K562 (cell line): ENCODE results near the gene CDC42BPB. TPM values are rescaled to one million over a fixed set of nuclear protein-coding genes. Genes with fewer than 3 reads are reported as not detected.

ENCODE experiments used
- ATAC-seq: fragments of 200-7000 bp; cut with Tn5 transposase; 3 replicates; pipeline ENCODE4 v1.9.1; 2020; ENCODE audit warnings: moderate library complexity
- BruUV-seq: library from RNA; stranded (reverse); fragments of 400-500 nt; replicated peaks from 2 replicates; lab custom pipeline; 2021; lab: Mats Ljungman, UMichigan
- CTCF ChIA-PET: fragments of 300-600 bp; formaldehyde crosslinking; extraction: SDS; loops from one replicate; lab custom pipeline; 2021; ENCODE audit warnings: low intra/inter-chr PET ratio; lab: Yijun Ruan, JAX
- POLR2A ChIA-PET: fragments of 300-600, 350-650 bp; sonication (Branson Sonifier 250); formaldehyde crosslinking; extraction: SDS; loops from one replicate; lab custom pipeline; 2021; ENCODE audit warnings: antibody characterized with exemption, inconsistent platforms; lab: Yijun Ruan, JAX
- DNase-seq, 4 experiments: peaks; one replicate each; pipeline versions ENCODE4 v3.0.0 to v3.0.0-alpha.2; 2011 to 2018; ENCODE audit warnings: low spot score in 3 of 4, mixed read lengths in 3 of 4; ENCODE audit errors: extremely low read depth in 1 of 4
- FAIRE-seq: peaks from 2 replicates; lab custom pipeline; 2011; peaks lifted over from hg19 to GRCh38; lab: Jason Lieb, UNC
- H2AFZ ChIP-seq: 2 replicates; pipeline ENCODE4 v1.6.0; 2011; ENCODE audit warnings: low read depth, low read length, control low read depth, inconsistent platforms
- H3K27ac ChIP-seq: fragments of 200-600 bp; 3 replicates; pipeline ENCODE4 v1.8.0; 2011; ENCODE audit warnings: low read depth, mild to moderate bottlenecking, control low read depth, inconsistent platforms, low read length, moderate library complexity, mixed read lengths; ENCODE audit errors: extremely low read depth
- H3K27me3 ChIP-seq, 2 experiments: fragments of 300-600 bp in 1 of 2; 2 replicates in 1 of 2; 3 replicates in 1 of 2; pipeline versions ENCODE4 v1.6.0 to v1.8.0; 2011; ENCODE audit warnings: inconsistent platforms in 2 of 2, low read length in 2 of 2, mild to moderate bottlenecking in 1 of 2, mixed read lengths in 1 of 2, moderate library complexity in 1 of 2; ENCODE audit not compliant: control insufficient read depth in 2 of 2, insufficient read depth in 2 of 2
- H3K36me3 ChIP-seq: fragments of 300-600 bp; 3 replicates; pipeline ENCODE4 v1.8.0; 2011; ENCODE audit warnings: mild to moderate bottlenecking, low read length, inconsistent platforms; ENCODE audit not compliant: control insufficient read depth, insufficient read depth
- H3K4me1 ChIP-seq, 2 experiments: fragments of 200-600 bp in 1 of 2; replicated peaks in 1 of 2; 2 replicates in 1 of 2; 3 replicates in 1 of 2; pipeline versions ENCODE4 v1.5.1 to v1.8.0; 2011; ENCODE audit warnings: inconsistent platforms in 2 of 2, low read length in 2 of 2, mild to moderate bottlenecking in 1 of 2, mixed read lengths in 1 of 2, moderate library complexity in 1 of 2; ENCODE audit not compliant: control insufficient read depth in 2 of 2, insufficient read depth in 2 of 2
- H3K4me2 ChIP-seq: 2 replicates; pipeline ENCODE4 v1.6.1; 2011; ENCODE audit warnings: low read length, control low read depth, inconsistent platforms, mixed read lengths; ENCODE audit not compliant: insufficient read depth
- H3K4me3 ChIP-seq: fragments of 200-600 bp; sonication (generic), shearing (Covaris generic); 2 replicates; pipeline ENCODE4 v1.5.1; 2016; ENCODE audit warnings: control low read depth, inconsistent platforms
- H3K79me2 ChIP-seq: fragments of 200-600 bp; 3 replicates; pipeline ENCODE4 v1.8.0; 2011; ENCODE audit warnings: low read length, inconsistent platforms; ENCODE audit not compliant: control insufficient read depth, insufficient read depth
- H3K9ac ChIP-seq, 2 experiments: 2 replicates each; pipeline versions ENCODE4 v1.6.0 to v1.6.1; 2011; ENCODE audit warnings: low read depth in 2 of 2, low read length in 2 of 2, control low read depth in 1 of 2, inconsistent platforms in 1 of 2, mild to moderate bottlenecking in 1 of 2, mixed read lengths in 1 of 2; ENCODE audit not compliant: insufficient read depth in 1 of 2
- H3K9me1 ChIP-seq: one replicate; pipeline ENCODE4 v1.6.0; 2011; ENCODE audit warnings: inconsistent platforms, mild to moderate bottlenecking, low read length, moderate library complexity; ENCODE audit not compliant: control insufficient read depth, insufficient read depth
- H3K9me3 ChIP-seq: replicated peaks from 2 replicates; pipeline ENCODE4 v1.5.1; 2011; ENCODE audit warnings: low read depth, low read length, inconsistent platforms; ENCODE audit not compliant: control insufficient read depth, insufficient read depth
- H4K20me1 ChIP-seq: replicated peaks from 2 replicates; pipeline ENCODE4 v1.6.1; 2011; ENCODE audit warnings: low read length, inconsistent platforms, mixed read lengths; ENCODE audit not compliant: control insufficient read depth, insufficient read depth
- EGR1 ChIP-seq: fragments of 450-650 bp; conservative IDR thresholded peaks from 2 replicates; pipeline ENCODE4 v1.6.1; 2017; ENCODE audit warnings: mild to moderate bottlenecking
- EP300 ChIP-seq: IDR thresholded peaks from 2 replicates; pipeline ENCODE4 v1.6.1; 2012; ENCODE audit warnings: low read length, improper control_type of control experiment
- FOXK2 ChIP-seq, 2 experiments: fragments of 450-650 bp; IDR thresholded peaks in 1 of 2; conservative IDR thresholded peaks in 1 of 2; 2 replicates each; pipeline ENCODE4 v1.6.1; 2016; ENCODE audit warnings: low read depth in 2 of 2, mild to moderate bottlenecking in 1 of 2
- GATA2 ChIP-seq: sonication (generic); formaldehyde crosslinking; IDR thresholded peaks from 2 replicates; pipeline ENCODE4 v1.4.0; 2020; ENCODE audit warnings: mild to moderate bottlenecking, missing genetic modification reagents
- HLTF ChIP-seq: fragments of 450-650 bp; IDR thresholded peaks from 2 replicates; pipeline ENCODE4 v1.6.1; 2016
- KLF1 ChIP-seq: fragments of 450-650 bp; IDR thresholded peaks from 2 replicates; pipeline ENCODE4 v1.6.1; 2016; ENCODE audit warnings: missing genetic modification characterization, missing compliant biosample characterization
- NBN ChIP-seq: fragments of 450-650 bp; IDR thresholded peaks from 2 replicates; pipeline ENCODE4 v1.6.1; 2016; ENCODE audit warnings: low read depth, mild to moderate bottlenecking
- REST ChIP-seq, 2 experiments: fragments of 450-650 bp; formaldehyde crosslinking in 1 of 2; IDR thresholded peaks; 2 replicates each; pipeline versions ENCODE4 v1.4.0 to v1.6.1; 2014 to 2020; ENCODE audit warnings: mild to moderate bottlenecking in 2 of 2, borderline replicate concordance in 1 of 2, low read depth in 1 of 2
- THAP7 ChIP-seq: fragments of 250-450 bp; sonication (Bioruptor Pico); IDR thresholded peaks from 2 replicates; pipeline ENCODE4 v1.5.0; 2021
- ZNF140 ChIP-seq: fragments of 250-450 bp; sonication (Bioruptor Pico); IDR thresholded peaks from 2 replicates; pipeline ENCODE4 v1.8.0; 2021; ENCODE audit warnings: moderate library complexity, mild to moderate bottlenecking, inconsistent platforms
- WGBS: fragments of 100-300 bp; shearing (Covaris generic); methylation state at CpG from one replicate; pipeline ENCODE4 v1.1.6; 2016; ENCODE audit warnings: low coverage, mixed read lengths; ENCODE audit not compliant: insufficient coverage; ENCODE audit errors: missing lambda C conversion rate; 5-methylcytosine and 5-hydroxymethylcytosine counted together
- in situ Hi-C: fragments of 300-500 bp; cut with MboI; formaldehyde crosslinking; loops from 4 replicates; pipeline ENCODE4 v1.15.0; 2018; ENCODE audit warnings: inconsistent platforms, mixed read lengths
- intact Hi-C: fragments of 100-400 bp; cut with micrococcal nuclease; formaldehyde crosslinking; loops from 2 replicates; pipeline ENCODE4 v1.14.2; 2022
- polyA plus RNA-seq, 8 experiments: library from polyadenylated mRNA; depleted of rRNA in 4 of 8; stranded (reverse) in 5 of 8; unstranded in 3 of 8; fragments of >200 nt; fragmentation: Nextera tagmentation in 2 of 8; fragmentation: Illumina TruSeq in 1 of 8; extraction: Ambion mirVana in 2 of 8; extraction: Trizol in 1 of 8; gene quantifications; 2 replicates each; pipeline versions ENCODE4 v1.2.1 to v1.2.3, GENCODE V29; 2011 to 2014; ENCODE audit warnings: inconsistent platforms in 1 of 8, missing spikeins in 1 of 8
- total RNA-seq, 7 experiments: library from RNA; depleted of rRNA in 6 of 7; stranded (reverse); fragments of >200 nt in 6 of 7; fragmentation: Illumina TruSeq in 2 of 7; extraction: Trizol in 2 of 7; gene quantifications; 2 replicates each; pipeline versions ENCODE4 v1.2.1 to v1.2.3, GENCODE V29; 2011 to 2021; ENCODE audit warnings: low replicate concordance in 1 of 7
- TF ChIP-seq, protein P1 (sequence below): fragments of 450-650 bp; IDR thresholded peaks from 2 replicates; pipeline ENCODE4 v1.6.1; 2018; ENCODE audit not compliant: partially characterized antibody

CDC42BPB gene
- total and polyA plus RNA-seq, 9 of the 15 experiments (the other 6 are each of a cell fraction or from before 2014, with no cell fraction given) = 0.07 to 24.3 (median 12.6) TPM

DNA sequence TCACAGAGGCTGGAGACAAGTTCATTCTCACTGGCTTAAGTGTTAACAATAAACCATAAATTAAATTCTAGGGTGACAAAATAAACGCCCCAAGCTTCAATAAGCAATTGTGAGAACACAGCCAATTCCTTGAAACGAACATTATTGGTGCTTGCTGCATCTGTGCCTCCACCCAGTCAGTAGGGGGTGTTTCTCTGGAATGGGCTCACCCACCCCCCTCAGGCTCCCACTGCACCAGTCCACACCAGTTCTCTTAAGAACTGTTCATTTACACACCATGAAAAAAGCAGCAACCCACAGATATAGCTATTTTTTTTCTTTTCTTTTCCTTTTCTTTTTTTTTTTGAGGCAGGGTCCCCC is 34.7 kb downstream of the CDC42BPB start:
- Histone ChIP-seq H4K20me1 (no peaks in the 10 kb centered on the region), H3K4me2 (no peak overlapping the region), H3K36me3 (no peaks in the 10 kb centered on the region), H3K79me2 (no peaks in the 10 kb centered on the region; the same call in 1 of the 3 replicates), H3K9ac (peak overlapping the region in 1 of 2 experiments; percentile 58; a peak in 1 of 4 replicates), H3K9me3 (no peaks in the 10 kb centered on the region), H3K4me3 (no peak overlapping the region), H3K27ac (no peak overlapping the region), H3K9me1 (no peaks in the 10 kb centered on the region), H2AFZ (no peak overlapping the region), H3K27me3 (no peaks in the 10 kb centered on the region), H3K4me1 (peaks cover 0 to 5% of the 10 kb centered on the region in 2 experiments; a peak in 4 of 5 replicates)
- BruUV-seq = no TSS peak
- DNase-seq (peak in 2 of 4 experiments; percentile 14 to 26), ATAC-seq (peak; percentile 78), FAIRE-seq (peak; percentile 65)
- in situ Hi-C loops (no loop called here), intact Hi-C loops (no loop called here)
- WGBS = 9% methylated on average over 2 of the region's 2 CpGs
- TF ChIP-seq, protein P1, sequence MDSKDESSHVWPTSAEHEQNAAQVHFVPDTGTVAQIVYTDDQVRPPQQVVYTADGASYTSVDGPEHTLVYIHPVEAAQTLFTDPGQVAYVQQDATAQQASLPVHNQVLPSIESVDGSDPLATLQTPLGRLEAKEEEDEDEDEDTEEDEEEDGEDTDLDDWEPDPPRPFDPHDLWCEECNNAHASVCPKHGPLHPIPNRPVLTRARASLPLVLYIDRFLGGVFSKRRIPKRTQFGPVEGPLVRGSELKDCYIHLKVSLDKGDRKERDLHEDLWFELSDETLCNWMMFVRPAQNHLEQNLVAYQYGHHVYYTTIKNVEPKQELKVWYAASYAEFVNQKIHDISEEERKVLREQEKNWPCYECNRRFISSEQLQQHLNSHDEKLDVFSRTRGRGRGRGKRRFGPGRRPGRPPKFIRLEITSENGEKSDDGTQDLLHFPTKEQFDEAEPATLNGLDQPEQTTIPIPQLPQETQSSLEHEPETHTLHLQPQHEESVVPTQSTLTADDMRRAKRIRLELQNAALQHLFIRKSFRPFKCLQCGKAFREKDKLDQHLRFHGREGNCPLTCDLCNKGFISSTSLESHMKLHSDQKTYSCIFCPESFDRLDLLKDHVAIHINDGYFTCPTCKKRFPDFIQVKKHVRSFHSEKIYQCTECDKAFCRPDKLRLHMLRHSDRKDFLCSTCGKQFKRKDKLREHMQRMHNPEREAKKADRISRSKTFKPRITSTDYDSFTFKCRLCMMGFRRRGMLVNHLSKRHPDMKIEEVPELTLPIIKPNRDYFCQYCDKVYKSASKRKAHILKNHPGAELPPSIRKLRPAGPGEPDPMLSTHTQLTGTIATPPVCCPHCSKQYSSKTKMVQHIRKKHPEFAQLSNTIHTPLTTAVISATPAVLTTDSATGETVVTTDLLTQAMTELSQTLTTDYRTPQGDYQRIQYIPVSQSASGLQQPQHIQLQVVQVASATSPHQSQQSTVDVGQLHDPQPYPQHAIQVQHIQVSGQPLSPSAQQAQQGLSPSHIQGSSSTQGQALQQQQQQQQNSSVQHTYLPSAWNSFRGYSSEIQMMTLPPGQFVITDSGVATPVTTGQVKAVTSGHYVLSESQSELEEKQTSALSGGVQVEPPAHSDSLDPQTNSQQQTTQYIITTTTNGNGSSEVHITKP = peak; percentile 90
- TF ChIP-seq NBN = no peak
- no peak for TF ChIP-seq GATA2
- TF ChIP-seq THAP7 (CRISPR knock-in tag) = no peak
- no peak for TF ChIP-seq ZNF140 (CRISPR knock-in tag)
- no peak for TF ChIP-seq HLTF
- no peak for TF ChIP-seq KLF1 (tag)
- TF ChIP-seq EP300 = no peak
- TF ChIP-seq EGR1 = no peak
- TF ChIP-seq REST (IDR thresholded peaks at IDR 0.05; ENCODE audit: borderline replicate concordance) = no peak; the same call in 1 of the 2 replicates
- TF ChIP-seq REST (CRISPR knock-in tag; IDR thresholded peaks at IDR 0.05; ENCODE audit: low read depth) = no peak
- 0 out of 4 replicates have a peak, but pooled peaks of 1 of the 2 experiments have one; percentile 38 for TF ChIP-seq FOXK2 (conservative IDR thresholded peaks at IDR 0.05 in 1 of 2, IDR thresholded peaks at IDR 0.05 in 1 of 2; ENCODE audit: low read depth in 2 of 2)
- ChIA-PET POLR2A (no interaction called here), CTCF (no interaction called here)
